NCI-H2196 treated with DMSO at 0.1 percent for 48 hours (cell line): Measurements from ENCODE around the gene FAM120A.

Experiments
- DNase-seq: peaks from one replicate; lab custom pipeline; 2025; ENCODE audit not compliant: unreplicated experiment; lab: John Stamatoyannopoulos, UW

The FAM120A gene

DNA sequence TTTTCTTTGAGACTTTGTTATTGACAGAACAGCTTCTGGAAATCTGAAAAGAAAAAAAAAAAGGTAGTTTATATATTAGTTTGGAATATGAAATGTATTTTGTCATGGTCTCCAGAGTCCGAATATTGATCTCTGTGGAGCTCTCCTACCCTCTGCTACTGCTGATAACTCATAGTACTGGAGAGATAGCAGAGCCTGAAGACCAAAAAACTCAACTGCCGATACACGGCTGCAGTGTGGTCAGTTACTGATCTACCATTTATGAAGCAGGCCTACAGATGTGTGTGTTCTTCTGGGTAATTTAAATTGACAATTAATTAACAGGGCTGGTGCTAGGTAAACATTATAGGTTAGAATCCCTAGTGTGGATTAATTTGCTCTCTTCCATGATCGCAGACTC is 3.8 kb upstream of the FAM120A start:
- no peak for DNase-seq

DNA sequence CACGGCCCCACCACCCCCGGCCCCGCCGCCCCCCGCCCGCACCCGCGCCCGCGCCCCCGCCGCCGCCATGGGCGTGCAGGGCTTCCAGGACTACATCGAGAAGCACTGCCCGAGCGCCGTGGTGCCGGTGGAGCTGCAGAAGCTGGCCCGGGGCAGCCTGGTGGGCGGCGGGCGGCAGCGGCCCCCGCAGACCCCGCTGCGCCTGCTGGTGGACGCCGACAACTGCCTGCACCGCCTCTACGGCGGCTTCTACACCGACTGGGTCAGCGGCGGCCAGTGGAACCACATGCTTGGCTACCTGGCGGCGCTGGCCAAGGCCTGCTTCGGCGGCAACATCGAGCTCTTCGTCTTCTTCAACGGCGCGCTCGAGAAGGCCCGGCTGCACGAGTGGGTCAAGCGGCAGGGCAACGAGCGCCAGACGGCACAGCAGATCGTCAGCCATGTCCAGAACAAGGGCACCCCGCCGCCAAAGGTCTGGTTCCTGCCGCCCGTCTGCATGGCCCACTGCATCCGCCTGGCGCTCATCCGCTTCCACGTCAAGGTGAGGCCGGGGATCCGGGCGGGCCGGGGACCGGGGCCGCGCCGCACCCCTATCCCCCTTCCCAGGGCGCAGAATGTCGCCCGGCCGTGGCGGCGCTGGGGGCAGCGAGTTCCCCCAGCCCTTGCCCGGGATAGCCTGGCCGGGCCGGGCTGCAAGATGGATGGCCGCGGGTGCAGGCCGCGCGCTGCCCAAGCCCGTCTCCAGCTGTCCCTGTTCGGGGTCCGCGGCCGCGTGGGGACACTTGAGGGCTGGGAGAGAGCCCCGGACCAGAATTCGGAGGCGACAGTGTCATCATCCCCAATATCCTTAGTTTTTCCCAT is 594 bp downstream of the FAM120A start:
- DNase-seq = no peak

DNA sequence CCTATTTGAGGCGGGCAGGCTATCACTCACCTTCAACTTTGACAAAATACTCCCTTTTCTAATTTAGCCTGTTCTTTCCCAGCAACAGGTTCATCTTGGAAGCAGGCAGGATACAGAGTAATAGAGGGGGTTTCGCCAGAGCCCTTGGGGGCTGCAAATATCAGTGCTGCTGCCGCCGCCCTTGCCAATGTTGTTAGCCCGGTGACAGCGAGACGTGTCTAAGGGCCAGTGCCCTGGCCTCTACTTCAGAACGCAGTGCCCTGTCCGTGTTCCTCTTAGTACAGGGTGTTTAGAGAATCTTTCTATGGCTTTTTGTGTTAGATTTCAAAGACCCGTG is 1.2 kb downstream of the FAM120A start:
- no peak for DNase-seq

DNA sequence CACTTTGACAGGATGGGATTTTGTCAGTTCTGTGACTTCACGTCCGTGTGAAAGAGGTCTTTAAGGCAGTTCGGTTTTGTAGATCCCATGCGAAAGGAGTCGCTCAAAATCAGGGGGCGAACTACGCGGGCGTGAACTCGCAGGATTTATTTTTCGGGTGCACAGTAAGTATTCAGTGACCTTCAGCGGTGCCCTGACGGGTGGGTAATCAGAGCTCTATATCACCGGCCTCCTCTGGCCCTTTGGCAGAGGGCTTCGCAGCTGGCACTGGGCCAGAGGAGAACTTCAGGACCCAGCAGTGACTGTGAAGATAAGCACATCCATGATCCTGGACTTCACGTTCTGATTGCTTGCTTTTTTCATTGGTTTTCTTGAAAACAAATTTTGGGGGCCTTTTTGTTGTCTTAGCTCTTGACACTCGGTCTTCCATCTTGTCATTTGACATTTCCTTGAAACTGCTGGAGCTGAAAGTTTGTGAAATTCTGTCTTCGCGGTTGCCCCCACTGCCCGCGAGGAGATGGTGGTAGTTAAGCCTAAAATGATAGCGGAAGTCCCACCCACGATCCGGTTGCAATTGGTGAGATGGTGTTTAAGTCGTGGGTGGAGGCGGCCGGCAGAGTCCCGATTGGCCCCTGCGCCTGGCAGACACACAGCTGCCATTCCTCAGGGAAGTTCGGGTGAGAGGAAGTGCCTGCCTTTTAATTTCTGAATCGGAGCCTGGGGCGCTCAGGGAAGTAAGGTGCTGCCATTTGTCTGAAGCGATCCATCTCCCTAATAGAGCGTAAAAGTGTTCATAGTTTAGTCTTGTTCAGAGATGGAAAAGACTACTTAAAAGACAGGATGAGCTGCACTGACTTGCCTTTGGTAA is 1.8 kb downstream of the FAM120A start, which contains the start of gene FAM120AOS:
FAM120AOS (minus strand) TSS at position 535 of the 868 bp plus-strand sequence. CDS start 872 bp downstream, outside the sequence.
- DNase-seq = peak; percentile 91

DNA sequence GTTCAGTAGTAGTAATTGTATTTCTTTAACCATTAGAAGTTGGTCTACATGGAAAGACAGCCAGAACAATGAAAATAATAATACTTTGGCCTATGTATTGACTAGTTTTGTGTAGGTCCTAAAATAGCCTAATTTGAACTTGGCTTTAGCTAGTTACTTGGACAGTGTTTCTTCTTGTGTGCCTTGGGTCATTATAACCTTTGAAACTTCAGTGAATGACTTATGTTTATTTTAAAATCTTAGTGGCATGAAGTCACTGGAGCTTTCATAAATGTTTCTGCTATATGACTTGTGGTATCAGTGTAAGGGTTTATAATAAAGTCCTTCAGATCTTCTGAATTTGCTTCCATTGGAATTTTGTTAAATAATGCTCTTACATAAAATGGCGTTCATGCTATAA is 4.5 kb downstream of the FAM120A start:
- DNase-seq = no peak

DNA sequence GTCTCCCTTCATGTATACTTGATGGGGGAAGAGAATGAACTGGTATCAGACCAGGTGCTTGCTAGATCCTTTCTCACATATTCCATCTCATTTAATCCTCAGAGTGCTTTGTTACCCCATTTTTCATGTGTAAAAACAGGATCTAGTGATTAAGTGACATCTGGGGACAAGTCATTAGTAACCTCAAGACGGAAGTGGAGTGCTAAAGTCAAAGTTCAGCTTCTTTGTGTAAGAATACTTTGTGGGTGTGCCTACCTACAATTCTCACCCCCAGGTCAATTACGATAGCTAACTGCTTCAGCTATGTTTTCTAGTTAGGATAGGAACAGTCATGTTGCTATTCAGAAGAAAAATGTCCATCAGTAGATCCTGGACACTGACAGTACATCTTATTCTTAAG is 5.0 kb downstream of the FAM120A start:
- no peak for DNase-seq

DNA sequence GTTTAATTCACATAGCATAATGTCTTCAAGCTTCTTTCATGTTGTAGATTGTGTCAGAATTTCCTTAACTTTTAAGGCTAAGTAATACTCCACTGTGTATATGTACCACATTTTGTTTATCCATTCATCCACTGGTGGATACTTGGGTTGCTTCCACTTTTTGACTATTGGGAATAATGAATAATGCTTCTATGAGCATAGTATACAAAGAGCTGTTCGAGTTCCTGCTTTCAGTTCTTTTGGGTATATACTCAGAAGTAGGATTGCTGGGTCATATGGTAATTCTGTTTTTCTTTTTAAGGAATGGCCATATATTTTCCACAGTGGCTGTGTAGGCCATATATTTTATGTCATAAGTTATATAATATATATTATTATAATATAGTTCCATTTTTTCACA is 5.5 kb downstream of the FAM120A start:
- no peak for DNase-seq

DNA sequence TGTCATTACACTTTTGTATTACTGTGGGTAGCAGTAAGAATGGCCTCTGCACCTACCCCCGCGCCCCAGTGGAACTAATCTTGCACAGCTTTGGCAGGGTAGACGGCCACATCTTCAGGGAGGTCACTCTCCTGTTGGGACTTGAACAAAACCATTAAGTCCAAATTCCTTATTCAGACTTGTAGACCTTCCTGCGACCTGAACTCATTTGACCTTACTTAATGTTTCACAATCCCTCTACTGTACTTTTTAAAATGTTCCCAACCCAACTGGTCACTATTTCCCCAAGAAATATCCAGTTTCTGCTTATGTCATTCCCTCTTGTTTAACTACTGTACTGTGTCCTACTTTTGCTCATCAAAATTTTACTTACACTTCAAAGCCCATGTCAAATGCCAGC is 7.2 kb downstream of the FAM120A start:
- no peak for DNase-seq

DNA sequence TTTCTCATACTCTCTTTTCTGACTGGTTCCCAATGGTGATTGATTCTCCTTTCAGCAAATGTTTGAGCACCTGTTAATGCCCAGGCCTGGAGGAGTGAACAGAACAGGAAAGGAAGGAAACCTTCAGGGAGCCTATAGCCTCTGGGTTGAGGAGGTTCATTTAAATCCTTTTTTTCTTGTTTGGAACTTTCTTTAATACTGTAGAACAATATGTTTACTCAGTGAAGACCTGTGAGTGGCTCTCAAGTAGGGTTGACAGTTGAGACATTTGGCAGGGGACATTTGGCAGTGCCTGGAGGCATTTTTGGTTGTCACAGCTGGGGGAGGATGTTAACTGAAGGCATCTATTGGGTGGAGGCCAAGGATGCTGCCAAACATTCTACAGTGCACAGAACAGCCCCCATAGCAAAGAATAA is 8.0 kb downstream of the FAM120A start:
- peak; percentile 12 for DNase-seq

DNA sequence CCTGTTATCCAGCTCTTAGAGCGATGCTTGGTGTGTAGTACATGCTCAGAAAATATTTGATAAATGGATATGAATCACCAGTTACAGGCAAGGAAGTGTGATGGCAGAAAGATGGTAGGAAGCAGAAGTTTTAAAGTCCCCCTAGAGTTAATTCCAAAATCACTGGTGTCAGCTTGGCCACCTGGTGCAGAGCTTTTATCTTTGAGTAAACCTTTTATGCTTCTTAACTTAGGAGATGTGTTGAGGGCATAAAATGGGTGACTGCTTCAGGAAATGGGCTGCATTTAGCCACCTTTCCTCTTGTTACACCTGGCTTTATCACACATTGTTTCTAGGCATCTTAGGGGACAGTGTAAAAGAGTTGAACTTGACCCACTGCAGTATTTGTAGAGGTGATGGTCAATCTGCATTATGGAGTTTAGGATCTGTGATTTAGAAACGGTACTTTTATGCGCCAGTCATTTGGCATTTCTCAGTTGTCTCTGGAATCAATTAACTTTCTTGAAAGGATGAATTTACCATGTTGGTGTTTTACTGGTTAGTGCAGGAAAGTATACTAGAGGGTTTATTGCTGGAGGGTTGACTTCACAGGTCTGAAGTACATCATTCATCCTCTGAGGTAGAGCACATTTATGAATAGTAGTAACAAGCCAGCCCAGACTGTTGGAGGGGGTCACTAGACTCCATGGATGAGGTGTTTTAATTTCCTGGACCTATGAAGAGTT is 9.4 kb downstream of the FAM120A start:
- no peak for DNase-seq

DNA sequence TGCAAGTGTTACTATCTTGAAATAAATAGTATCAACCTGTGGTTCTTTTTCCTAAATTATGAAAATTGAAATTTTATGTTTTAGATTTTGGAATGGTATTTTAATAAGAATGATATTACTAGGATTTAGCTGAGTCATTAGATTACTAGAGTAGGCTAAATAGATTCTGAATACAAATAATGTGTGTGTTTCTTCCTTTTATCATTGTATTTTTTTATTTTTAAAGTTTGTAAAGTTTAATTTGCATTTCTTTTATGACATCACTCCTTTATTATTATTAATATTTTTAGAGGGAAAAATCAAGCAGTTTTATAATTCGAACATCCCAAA is 9.9 kb downstream of the FAM120A start:
- no peak for DNase-seq

DNA sequence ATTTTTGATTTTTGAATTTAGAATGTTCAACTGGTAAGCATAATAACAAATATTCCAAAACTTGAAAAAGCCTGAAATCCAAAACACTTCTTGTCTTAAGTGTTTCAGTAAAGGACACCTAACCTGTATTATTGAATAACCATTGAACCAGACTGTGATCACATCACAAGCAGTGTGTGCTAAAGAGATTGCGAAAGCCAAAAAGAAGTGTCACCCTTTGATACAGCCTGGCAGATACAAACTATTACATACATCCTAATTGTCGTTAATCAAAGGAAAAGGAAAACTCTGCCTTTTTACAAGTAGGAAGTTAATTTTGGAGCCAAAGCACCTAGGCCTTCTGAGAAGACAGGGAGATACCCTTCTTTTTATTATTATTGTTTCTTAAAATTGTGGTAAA is 10.3 kb downstream of the FAM120A start:
- DNase-seq = no peak

DNA sequence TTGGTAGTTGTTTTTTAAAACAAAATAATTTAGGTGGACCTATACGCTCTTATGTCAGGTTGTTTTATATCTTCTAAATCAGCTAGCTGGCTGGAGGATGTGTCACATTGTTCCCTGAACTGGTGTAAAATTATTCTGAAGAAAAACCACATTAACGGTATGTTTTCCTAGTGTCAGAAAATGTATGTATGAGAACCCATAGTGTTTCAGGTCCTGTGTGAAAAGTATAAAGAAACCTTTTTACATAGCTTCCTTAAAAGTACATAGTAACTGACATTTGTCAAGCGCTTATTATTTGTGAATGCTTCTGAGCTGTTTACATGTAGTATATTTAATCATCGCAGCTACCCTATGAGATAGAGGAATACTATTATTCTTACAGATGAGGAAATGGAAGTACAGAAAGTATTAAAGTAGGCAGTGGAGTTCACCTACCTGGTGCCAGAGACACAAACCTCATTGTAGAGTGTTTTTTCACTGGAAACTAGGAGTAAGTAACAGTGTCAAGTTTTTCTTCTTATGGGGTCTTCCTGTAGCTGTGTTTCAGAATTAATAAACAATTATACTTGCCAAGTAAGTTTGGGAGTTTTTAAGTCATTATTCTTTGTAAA is 12.3 kb downstream of the FAM120A start:
- DNase-seq = no peak

DNA sequence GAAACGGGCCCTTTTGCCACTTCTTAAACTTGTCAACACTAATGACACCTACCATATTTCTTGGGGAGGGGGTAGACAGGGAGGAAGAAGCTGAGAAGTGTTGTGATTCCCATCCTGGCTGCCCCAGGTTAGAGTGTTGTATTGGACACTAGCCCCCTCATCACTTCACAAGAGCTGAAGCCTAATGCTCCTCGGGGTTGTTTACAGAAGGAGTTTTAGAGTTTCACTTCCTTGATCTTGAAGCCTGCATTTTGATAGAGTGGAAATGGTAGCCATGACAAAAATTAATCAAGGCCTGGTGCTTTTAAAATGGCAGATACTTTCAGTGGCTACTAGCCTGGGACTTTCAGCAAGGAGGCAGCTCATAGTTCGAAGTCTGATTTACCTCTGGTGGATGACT is 12.9 kb downstream of the FAM120A start:
- no peak for DNase-seq

DNA sequence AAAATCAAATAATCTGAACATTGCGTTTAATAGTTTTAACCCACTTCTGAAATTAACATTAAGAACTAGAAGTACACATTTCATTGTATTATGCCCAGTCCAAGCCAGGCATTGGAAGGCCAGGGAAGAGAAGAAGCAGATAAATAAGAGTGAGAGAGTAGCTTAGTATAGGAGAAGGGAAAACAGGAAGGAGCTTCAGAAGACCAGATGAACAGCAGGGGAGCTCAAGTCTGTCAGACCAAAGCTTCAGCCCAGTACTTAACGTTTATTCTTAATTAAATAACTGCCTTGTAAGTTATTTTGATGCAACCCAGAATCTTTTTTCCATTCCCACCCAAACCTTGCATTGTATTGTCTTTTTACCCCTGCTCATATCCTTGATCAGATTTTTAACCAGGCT is 13.4 kb downstream of the FAM120A start:
- DNase-seq = no peak

DNA sequence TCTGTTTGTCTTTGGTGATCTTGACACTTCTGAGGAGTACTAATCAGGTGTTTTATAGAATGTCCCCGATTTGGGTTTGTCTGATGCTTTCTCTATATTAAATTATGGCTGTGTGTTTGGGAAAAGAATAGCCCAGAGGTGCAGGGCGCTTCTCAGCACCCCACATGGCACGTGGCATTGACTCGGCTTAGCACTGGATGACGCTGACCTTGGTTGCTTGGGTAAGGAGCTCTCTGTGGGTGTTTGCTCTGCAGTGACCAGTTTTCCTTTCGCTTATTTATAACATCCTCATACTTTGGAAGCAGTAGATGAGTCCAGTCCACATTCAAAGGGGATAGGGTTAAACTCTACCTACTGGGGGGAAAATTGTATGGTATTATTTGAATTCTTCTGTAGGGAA is 14.4 kb downstream of the FAM120A start:
- no peak for DNase-seq

DNA sequence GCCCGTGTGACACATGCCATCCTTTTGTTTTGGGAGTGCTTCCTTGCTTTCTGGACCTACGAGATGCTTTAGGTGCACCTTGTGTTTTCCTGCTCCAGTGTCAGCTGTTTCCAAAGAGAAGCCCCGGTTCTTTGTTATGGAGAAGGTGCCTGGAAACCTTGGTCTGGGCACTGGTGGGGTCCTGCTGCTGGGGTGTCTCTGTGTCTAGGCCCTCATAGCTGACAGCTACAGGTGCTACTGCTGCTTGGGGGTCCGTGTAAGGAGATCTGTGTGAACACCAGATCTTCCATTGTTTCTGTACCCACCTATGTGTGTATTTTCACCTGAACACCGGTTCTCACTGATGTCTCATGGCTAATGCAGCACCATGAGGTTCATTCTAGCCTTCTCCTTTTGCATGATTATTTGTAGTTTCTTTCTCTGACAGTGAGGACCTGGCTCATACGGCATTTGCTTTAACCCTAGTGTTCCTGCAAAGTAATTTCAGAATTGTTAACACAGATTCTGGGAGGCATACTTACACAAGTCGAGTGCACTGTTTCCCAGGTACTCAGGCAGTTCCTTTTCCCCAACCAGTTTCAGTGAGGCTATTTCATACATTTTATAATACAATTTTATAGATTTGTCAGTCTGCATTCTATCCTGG is 15.1 kb downstream of the FAM120A start:
- no peak for DNase-seq

DNA sequence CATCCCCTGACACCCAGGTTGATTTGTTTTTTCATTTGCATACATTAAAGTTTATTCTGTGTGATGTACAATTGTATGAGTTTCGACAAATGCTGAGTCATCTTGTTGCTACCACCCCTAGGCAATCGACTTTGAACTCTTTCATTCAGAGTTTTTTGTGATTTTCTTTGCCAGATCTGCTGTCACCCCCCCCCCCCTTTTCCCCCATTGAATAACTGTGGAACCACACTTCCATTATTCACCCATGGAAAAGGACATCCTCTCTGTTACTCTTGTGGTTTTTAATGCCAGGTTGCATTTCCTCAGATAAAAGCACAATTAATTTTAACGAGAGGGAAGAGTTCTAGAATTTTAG is 15.6 kb downstream of the FAM120A start:
- no peak for DNase-seq

DNA sequence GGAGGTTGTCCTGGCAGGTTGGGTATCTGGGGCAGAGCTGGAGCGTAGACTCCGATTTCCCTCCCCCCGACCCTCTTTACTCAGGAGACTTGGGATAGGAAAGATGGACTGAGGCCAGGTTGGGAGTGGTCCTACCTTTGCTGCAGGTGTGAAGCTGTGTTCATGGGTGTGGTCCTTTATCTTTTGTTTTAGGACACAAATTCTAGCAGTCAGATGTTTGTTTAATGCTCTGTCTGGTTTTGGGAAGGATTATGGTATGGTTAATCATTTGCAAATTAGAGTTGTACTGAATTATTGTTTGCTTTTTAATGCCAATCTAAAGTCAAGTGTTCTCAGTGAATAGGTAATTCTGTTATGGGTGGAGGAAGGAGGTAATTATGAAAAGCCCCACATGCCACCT is 16.0 kb downstream of the FAM120A start:
- no peak for DNase-seq

DNA sequence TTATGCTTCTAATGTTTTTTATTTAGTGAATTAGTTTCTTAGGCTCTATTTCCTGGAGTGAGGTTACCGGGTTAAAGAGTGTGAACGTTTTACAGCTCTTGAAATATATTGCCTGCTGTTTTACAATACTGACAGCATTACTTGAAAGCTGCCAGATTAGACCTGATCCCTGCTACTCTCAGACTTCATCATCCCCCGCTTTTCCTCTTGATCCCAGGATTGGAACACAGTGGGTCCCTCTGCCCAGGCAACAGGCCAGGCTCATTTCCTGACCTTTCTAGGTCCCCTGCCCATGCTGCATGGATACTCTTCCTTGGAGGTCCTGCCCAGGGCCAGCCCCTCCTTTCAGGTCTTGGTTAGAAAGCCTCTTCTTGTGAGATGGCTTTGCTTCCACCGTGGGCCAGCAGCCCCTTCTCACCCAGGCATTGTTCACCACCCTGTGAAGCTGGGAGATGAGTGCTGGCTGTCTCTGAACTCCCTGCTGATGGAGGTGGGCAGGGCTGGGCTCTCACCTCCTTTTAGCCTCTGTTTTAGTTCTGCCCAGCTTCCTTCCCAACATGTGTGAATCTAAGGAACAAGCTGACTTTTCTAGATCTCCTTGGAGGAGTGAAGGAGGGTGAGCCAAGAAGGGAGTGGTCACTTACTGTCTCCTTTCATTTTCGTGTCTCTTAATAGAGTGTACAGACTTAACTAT is 17.4 kb downstream of the FAM120A start:
- no peak for DNase-seq
